Inflammatory macrophage treated with lipopolysaccharide for 4 hours (primary cell): ENCODE results near the gene ATP11A.
"Not testable (repeated sequence)": the region's sequence is repeated elsewhere in the genome, so short reads cannot be mapped to it uniquely, and the experiment has no call there.

Experiments used
- DNase-seq: peaks from one replicate; pipeline ENCODE4 v3.0.0-alpha.2; 2020

The ATP11A gene

GRCh38 chr13:112825875-112826274 is 136.0 kb downstream of the ATP11A start:
- no peak for DNase-seq

- DNase-seq = no peak
Measured at GRCh38 chr13:112826565-112826964, 136.7 kb downstream of the ATP11A start.

GRCh38 chr13:112828082-112828699 is 138.4 kb downstream of the ATP11A start:
- no peak for DNase-seq

DNA sequence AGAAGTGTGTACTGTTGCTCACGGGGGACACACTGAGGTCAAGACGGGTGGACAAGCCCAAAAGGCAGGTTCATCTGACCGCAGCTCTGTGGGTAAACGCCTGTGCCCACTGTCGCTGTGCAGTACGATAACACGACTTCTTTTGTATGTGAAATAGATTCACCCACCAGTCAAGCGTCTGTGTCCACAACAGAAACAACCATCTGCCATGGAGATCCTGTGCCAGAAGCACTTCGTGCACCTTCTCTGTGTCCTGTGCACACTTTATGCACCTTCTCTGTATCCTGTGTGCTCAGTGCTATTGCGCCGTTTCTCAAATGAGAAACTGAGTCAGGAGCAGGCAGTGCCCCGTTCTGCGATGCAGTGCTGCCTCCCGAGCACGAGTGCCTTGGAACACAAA is 138.9 kb downstream of the ATP11A start:
- DNase-seq = no peak

GRCh38 chr13:112831196-112831595 is 141.4 kb downstream of the ATP11A start:
- no peak for DNase-seq

DNA sequence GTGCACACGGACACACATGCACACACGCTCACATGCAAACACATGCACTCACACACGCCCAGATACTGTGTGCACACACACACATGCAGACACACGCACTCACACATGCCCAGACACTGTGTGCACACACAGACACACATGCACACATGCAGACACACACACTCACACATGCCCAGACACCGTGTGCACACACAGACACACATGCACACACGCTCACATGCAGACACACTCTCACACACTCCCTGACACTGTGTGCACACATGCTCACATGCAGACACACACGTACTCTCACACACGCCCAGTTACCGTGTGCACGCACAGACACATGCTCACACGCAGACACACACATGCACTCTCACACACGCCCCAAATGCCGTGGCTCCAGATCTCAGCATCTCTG is 142.0 kb downstream of the ATP11A start:
- no peak for DNase-seq

- no peak for DNase-seq
Measured at GRCh38 chr13:112832811-112833210, 143.0 kb downstream of the ATP11A start.

- DNase-seq = no peak
Measured at GRCh38 chr13:112833551-112834257, 143.9 kb downstream of the ATP11A start.

DNA sequence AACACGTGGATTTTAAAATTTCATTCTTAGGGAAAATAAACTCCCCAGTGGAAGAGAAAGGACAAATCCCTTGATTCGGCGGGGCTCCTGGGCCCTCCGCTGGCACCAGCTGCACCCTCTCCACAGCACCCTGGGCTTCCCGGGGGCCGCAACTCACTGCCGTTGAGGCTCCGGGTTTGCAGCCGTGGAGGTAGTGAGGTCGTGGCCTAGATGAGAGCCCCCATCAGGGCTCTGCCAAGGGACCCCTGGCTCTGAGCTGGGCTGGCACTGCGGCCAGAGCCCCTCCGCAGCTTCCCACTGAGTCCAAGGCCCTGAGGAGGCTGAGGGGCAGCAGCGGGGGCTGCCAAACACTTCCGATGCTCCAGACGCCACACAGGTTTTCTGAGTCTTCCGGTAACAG is 145.5 kb downstream of the ATP11A start:
- no peak for DNase-seq

DNA sequence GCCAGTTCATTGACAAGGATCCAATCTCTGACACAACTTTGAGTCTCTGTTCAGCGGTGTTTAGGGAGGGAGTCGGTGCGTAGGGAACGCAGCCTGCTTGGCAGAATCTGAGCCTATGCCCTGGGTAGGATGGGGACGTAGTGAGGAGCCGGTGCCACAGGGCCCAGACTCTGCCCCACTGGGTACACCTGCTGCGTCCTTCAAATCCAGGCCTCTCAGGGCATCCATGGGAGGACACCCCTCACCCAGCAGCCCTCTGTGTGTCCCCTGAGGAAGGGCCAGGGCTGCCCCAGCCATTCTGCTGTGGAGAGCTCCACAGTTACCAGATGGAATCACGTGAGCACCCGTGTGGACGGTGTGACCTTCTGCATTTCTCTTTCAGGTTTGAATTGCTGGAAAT is 146.0 kb downstream of the ATP11A start:
- no peak for DNase-seq

DNA sequence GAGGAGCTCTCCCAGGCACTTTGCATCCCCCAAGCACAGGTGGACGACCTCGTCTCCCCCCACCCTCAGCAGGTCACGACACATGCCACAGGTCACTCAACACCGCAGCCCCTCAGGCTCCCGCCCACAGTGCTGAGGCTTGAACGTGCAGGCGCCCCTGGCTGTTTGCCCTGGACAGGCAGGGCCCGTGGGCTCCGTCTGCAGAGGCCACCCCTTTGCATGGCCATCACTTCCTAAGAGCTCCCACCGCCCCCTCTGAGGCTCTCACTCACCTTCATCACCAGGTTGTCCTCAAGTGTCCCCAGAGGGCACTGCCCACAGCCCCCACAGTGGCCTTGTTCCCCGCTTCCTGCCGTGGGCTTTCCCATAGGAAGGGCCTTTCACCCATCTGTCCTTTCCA is 147.1 kb downstream of the ATP11A start:
- no peak for DNase-seq

DNA sequence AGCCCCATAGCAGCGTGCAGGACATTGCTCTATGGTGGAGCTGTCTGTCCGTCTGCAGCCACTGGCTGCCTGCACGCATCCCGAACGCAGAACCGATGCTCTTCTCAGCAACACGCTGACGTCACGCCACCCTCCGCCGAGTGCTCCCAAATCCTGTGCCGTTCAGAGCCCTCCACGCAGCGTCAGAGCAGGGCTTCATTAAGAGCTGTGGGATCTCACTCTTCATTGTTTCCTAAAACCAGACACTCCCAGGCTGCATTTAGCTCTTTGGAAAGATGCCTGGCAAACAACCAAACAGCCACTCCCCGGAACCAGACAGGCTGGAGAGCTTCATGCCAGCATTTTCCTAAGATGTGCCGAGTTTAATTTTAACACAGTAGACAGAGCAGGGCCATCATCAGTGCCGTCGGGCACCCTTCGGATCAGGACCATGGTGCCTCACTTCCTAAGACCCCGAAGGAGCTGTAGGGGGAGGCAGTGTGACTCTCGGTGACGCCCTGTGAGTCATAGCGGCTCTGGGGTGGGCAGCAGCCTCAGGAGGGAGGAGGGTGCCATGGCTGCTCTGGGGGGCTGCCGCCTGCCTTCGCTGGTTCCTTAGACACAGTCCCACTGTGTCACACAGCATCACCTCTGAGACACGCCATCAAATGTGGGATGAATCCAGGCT is 147.7 kb downstream of the ATP11A start:
- DNase-seq = no peak

DNA sequence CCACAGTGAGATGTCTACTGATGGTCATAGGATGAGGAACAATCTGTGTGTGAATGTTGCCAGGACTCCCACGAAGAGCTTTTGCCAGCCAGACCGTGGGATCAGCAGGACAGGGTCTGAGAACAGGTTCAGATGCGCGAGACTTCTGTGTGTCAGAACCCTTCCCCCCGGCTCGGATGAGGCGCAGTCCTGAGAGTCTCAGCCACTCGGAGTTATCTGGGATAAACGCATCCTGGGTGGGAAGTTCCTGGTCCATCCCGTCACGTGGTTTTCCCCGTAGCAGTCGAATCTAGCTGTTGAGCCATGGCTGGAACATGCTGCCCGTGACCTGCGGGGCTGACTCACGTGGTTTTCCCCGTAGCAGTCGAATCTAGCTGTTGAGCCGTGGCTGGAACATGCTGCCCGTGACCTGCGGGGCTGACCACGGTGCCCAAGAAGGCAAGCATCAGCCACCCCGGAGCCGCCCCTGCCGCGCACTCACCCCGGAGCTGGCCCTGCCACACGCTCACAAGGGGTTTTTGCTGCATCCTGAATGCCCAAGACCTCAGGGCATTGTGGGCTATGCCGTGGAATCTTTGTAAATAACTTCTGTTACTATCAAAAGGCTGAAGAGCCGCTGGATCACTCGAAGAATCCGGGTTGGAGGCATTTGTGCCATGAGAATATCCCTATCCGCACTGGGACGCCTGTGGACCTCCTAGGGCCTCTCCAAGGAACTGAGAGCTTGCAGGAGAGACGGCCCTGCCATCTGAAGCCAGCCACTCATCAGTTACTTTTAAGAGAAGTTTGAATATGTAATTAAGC is 148.4 kb downstream of the ATP11A start:
- no peak for DNase-seq

GRCh38 chr13:112838842-112839117 is 148.9 kb downstream of the ATP11A start:
- no peak for DNase-seq

GRCh38 chr13:112839356-112840105 is 149.7 kb downstream of the ATP11A start:
- no peak for DNase-seq

DNA sequence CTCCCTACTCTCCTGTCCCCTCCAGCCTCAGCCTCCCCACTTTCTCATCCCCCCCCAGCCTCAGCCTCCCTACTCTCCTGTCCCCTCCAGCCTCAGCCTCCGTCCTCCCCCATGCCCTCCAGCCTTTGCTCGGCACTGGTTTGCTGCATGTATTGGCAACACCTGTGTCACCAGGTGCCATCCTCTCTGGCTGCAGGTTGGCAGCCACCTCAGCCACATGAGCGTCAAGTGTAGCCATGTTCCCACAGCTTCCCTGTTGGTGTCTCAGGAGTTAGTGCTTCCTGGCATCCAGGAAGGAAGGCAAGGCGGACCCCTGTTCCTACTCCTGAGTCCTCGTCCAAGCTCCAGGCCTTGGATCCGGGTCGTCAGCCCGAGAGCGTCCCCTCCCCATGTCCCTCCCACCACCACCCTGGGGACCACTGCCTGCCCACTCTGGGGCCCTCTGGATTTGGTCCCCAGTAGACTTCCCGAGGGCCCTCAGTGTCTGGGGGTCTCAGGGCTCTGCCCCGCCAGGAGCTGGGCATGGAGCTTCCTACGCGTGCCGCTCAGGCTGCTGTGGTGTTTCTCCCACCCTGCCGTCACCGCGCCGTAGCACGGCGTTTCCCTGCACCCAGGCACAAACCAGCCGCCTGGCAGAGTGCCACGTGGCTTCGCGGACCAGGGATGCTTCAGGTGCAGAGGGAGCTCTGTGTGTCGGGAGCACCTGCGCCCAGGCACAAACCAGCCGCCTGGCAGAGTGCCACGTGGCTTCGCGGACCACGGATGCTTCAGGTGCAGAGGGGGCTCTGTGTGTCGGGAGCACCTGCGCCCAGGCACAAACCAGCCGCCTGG is 150.8 kb downstream of the ATP11A start:
- DNase-seq = no peak

DNA sequence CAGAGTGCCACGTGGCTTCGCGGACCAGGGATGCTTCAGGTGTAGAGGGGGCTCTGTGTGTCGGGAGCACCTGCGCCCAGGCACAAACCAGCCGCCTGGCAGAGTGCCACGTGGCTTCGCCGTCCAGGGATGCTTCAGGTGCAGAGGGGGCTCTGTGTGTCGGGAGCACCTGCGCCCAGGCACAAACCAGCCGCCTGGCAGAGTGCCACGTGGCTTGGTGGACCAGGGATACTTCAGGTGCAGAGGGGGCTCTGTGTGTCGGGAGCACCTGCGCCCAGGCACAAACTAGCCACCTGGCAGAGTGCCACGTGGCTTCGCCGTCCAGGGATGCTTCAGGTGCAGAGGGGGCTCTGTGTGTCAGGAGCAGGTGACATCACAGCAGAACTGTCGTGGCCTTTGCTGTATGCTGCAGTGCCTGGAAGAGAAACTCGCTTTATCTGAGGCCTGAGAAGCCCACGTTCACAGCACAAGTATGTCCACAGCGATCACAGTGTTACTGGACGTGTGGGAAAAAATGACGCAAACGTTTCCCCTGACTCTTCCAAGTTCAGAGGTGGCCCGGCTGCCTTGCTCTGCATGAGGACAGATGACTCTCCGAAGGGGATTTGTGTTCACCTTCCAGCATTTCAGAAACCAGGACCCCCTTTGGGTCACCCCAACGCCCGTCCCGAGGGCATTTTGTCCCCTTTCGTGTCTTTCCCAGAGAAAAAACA is 151.6 kb downstream of the ATP11A start:
- DNase-seq = not testable (repeated sequence)

GRCh38 chr13:112842343-112842856 is 152.6 kb downstream of the ATP11A start:
- DNase-seq = no peak

DNA sequence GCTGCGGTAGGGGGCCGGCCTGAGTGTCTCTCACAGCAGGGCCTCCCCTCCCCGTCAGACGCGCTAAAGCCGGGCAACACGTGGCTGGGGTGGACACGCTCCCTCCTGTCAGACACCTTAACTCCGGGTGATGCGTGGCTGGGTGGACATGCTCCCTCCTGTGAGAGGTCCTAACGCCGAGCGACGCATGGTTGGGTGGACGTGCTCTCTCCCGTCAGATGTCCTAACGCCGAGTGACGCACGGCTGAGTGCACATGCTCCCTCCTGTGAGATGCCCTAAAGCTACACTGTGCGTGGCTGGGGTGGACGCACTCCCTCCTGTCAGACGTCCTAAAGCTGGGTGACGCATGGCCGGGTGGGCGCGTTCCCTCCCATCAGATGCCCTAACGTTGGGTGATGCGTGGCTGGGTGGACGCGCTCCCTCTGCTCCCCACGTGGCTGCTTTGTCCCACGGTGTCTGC is 153.1 kb downstream of the ATP11A start:
- DNase-seq = no peak

- no peak for DNase-seq
Measured at GRCh38 chr13:112843392-112844111, 153.7 kb downstream of the ATP11A start.
